DMS 273 (cell line): ENCODE data around the gene NPEPPS.
"Not testable (repeated sequence)": the region's sequence is repeated elsewhere in the genome, so short reads cannot be mapped to it uniquely, and the experiment has no call there.

ENCODE experiments used
- DNase-seq: peaks from one replicate; lab custom pipeline; 2025; ENCODE audit not compliant: unreplicated experiment; lab: John Stamatoyannopoulos, UW

Gene NPEPPS

DNA sequence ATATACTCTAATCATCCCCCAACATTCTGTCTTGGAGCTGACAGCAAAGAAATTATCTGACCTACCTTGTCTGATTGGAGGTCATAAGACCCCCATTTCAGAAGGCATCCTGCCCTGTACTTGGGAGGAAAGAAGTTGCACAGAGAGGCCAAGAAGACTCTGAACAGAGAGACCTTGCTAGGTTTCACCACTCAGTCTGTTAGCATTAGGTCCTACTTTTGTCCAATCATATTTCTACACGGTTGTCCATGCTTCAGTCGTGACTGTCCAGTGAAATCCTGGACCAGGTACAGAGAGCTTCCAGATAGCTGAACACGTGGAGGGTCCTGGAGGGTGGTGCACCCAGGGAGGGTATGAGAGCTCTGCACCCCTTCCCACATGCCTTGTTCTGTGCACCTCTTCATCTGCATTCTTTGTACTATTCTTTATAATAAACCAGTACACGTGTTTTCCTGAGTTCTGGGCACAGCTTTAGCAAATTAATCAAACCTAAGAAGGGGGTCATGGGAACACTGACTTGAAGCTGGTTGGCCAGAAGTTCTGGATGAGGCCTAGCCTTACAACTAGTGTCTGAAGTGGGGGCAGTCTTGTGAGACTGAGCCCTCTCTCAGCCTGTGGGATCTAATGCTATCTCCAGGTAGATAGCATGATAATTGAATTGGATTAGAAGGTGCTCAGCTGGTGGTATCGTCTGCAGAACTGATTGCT lies 30.9 kb downstream of the NPEPPS start:
- not testable (repeated sequence) for DNase-seq

DNA sequence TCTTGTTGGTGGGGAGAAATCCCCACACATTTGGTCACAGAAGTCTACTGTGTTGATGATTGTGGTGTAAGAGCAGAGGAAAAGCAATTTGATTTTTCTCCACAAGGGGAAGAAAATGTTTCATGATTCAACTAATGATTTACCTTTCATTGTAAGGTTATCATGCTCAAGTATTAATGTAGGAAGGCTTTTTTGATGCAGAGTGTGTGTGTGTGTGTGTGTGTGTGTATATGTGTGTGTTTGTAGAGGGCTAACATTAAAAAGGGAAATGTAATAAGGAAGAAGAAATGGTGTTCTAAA lies 31.4 kb downstream of the NPEPPS start:
- DNase-seq: not testable (repeated sequence)

DNA sequence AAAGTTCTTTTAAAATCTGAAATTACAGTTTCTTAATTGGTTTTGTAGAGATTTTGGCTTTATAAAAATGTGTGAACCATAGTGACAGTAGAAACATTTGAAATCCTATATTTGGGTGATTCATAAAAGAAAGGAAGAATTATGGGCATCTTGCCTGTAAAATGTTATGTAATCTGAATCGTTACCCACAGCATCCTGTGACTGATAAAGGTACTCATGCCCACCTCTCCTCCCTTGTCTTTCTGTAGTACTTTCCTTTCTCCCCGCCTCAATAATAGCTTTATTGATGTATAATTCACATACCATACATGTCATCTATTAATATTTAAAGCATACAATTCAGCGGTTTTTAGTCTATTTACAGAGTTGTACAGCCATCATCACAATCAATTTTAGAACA lies 36.4 kb downstream of the NPEPPS start:
- DNase-seq: not testable (repeated sequence)

DNA sequence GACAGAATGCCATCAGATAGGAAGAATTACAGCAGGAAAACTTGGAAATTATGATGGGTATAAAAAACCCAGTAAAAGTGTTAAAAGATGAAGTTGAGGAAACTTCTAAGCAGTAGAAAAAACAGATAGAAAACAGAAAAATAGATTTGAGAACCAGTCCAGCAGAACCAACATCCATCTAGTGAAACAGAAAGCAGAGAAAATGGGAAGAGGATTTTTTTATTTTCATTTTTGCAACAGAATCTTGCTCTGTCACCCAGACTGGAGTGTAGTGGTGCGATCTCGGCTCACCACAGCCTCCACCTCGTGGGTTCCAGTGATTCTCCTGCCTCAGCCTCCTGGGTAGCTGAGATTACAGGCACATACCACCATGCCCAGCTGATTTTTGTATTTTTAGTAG lies 41.7 kb downstream of the NPEPPS start:
- not testable (repeated sequence) for DNase-seq

DNA sequence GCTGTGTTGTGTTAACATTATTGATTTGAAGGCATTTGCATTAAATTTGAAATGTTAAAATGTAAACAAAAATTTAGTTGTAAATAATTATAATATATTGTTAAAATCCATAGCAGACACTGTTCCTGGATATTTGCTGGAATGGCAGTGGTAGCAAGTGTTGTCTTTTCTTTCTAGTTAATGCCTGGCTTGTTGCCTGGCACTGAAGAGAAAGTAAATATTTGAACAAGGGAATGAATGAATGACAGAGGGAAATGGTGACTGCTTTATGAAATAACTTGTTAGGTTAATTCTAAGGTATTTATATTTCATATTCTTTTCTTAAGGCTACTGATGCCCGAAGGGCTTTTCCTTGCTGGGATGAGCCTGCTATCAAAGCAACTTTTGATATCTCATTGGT lies 51.5 kb downstream of the NPEPPS start:
- not testable (repeated sequence) for DNase-seq

DNA sequence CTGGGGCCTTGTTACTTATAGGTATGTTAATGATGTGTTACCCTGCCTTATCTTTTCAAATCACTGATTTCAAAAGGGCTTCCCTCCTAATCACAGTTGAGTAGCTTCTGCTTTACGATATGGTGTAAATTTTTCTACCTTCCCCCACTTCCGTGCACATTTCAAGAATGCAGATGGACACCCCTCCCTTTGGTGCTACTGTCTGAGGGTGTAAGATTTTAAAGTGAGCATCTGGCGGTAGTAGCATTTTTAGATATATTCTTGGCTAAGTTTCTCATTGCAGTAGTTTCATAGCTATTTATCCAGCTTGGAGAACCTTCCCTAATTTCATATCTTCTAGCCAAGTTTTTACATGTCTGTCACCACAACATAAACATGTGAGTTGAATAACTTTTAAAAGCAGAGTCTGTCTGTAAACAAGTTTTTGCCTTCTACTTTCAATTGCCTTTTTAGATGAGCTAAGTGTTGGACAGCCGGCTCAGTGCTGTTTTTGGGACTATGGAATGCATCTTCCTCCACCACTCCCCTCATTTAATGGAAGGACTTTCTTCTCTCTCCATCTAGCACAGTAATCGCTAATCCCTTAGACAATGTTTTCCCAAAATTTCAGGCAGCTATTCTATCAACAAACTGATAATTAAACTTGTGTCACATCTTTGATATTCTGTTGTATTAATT lies 55.6 kb downstream of the NPEPPS start:
- peak; percentile 85 for DNase-seq

DNA sequence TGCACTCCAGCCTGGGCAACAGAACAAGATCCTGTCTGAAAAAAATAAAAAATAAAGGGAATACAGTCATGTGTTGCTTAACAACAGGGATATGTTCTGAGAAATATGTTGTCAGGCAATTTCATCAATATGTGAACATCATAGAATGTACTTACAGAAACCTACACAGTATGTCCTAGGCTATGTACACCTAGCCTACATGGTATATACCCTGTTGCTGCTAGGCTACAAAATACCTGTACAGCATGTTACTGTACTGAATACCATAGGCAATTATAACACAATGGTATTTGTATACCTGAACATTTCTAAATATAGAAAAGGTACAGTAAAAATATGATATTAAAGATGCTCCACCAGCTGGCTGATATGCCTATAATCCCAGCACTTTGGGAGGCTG lies 62.6 kb downstream of the NPEPPS start:
- DNase-seq: not testable (repeated sequence)

DNA sequence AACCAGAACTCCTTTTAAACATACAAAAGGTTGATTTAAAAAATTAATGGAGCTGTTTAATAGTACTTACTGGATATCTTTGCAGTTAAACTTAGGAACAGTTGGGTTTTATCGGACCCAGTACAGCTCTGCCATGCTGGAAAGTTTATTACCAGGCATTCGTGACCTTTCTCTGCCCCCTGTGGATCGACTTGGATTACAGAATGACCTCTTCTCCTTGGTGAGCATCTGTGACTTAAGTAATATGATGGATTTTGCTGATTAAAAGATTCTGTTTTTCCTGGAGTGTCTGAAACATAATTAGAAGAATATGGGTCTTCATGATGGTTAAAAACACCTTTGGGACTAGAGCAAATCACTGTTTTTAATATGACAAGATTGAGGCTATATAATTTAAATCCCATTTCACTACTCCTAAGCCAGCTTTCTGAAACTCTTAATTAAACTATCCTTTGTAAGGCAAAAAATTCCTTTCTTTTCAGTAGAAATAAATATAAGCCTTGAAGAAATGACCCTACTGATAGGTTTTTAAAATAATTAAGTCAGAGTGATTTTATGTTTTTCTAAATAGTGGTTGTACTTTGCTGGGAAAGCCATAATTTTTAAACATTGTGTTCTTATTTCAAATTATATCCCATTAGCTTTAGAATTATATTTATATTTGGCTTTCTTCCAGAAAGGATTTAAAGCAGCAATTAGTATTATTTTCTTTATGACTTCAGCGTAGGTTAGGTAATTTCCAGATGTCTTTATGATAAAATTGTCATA lies 73.1 kb downstream of the NPEPPS start:
- peak; percentile 67 for DNase-seq

DNA sequence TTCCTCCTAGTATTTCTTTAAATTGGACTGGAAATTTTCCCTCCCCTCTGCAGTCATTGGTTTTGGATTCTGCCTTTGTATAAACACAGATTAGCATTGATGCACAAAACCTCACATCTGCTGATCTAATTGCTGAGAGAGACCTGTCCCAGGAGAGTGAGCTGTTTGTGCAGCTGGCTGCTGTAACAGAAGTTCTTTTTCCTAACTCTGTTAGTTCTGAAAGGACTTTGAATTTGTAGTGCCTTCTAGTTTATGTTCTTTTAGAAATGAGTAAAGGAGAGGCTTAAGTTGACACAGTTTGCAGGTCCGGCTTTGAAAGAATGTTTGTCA lies 73.7 kb downstream of the NPEPPS start:
- DNase-seq: peak; percentile 91

DNA sequence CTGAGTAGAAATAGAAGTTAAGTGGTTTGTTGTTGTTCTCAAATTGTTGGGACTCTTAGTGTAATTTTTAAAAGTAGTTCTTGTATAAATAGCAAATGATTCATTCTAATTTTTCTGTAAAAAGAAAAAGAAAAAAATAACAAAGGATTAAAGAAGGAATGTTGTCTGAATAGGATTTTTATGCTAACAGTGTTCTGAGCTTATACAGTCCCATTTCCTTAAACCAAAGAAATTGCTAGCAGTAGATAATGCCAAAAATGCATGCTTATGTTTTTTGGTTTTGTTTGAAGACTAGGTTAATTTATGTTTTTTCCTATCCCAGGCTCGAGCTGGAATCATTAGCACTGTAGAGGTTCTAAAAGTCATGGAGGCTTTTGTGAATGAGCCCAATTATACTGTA lies 74.1 kb downstream of the NPEPPS start:
- no peak for DNase-seq

DNA sequence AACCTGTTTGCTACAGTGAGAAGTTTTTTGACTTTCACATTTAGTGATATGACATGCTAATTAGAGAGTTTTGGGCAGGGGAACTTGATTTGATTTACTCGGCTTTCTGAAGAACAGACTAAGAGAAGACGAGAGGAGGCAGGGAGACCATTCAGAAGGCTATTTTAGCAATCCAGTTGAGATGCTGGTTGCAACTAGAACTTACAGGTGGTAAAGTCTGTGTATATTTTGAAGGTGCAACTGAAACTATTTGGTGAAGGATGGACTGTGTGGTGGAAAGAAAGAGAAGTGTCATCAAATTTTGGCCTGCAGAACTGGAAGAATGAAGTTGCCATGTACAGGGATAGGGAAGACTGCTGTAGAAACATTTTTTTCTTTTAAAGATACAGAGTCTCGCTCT lies 76.6 kb downstream of the NPEPPS start:
- no peak for DNase-seq

DNA sequence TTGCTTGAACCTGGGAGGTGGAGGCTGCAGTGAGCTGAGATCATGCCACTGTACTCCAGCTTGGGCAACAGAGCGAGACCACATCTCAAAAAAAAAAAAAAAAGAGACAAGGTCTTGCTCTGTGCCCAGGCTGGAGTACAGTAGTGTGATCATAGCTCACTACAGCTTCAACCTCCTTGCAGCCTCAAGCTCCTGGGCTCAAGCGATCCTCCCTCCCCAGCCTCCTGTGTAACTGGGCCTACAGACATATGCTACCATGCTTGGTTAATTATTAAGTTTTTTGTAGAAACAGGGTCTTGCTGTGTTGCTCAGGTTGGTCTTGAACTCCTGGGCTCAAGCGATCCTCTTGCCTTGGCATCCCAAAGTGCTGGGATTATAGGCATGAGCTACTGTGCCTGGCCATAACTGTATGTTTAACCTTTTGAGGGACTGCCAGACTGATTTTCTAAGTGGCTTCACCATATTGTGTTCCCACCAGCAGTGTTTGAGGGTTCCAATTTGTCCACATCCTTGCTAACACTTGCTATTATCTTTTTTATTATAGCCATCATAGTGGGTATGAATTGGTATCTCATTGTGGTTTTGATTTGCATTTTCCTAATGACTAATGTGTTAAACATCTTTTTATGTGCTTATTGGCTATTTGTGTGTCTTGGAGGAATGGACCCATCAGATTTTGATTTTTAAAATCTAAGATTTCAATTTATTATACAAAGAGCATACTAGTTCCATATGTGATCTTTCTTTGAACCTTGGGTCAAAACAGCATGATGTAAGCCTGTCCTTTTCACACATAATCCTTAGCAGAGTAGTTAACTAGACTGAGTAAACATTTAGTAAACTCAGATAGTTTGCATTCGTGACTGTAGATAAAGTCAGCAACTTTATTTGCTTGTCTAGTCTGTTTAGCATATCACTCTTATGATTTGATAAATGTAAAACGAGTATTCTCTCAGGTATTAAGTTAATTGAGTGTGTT lies 80.8 kb downstream of the NPEPPS start:
- no peak for DNase-seq

DNA sequence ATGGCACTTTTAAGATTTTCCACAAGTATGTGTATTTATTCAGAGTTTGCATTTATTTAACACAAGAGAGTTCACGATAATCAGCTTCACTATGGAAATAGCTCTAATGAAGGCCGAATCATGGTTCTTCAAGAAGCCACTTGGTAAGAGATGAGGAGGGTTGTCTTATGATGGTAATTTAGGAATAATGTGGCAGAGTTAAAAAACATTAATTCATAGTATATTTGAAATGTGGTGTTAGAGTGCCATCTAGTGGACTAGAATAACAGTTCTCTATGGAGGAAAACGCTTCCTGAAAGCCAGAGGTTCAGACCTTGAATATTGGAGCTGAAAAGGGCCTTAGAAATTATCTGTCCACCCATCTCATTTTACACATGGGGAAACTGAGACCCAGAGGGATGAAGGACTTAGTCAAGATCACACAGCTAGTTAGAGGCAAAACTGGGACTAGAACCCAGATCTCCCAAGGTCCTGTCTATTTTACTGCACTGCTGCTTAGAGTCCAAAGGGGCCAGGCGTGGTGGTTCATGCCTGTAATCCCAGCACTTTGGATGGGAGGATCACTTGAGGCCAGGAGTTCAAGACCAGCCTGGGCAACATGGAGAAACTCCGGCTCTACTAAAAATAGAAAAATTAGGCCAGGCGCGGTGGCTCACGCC lies 85.0 kb downstream of the NPEPPS start:
- peak; percentile 81 for DNase-seq

DNA sequence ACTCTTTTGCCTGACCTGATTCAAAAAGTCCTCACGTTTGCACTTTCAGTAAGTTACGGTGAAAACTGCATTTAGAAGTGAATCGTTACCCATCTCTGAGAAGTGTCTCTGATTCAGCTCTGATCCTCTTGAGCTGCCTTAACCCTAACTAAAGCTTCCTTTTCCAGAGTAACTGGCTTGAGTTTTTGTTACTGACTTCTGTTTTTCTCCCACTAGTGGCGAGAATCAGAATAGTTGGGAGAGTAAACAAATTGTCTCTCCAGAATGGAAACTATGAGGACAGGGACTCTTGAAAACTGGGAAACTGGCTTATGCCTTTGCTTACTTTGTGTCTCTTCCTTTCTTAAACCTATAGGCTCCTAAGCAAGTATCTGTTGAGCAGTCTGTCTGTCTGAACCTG lies 87.5 kb downstream of the NPEPPS start:
- peak; percentile 22 for DNase-seq

DNA sequence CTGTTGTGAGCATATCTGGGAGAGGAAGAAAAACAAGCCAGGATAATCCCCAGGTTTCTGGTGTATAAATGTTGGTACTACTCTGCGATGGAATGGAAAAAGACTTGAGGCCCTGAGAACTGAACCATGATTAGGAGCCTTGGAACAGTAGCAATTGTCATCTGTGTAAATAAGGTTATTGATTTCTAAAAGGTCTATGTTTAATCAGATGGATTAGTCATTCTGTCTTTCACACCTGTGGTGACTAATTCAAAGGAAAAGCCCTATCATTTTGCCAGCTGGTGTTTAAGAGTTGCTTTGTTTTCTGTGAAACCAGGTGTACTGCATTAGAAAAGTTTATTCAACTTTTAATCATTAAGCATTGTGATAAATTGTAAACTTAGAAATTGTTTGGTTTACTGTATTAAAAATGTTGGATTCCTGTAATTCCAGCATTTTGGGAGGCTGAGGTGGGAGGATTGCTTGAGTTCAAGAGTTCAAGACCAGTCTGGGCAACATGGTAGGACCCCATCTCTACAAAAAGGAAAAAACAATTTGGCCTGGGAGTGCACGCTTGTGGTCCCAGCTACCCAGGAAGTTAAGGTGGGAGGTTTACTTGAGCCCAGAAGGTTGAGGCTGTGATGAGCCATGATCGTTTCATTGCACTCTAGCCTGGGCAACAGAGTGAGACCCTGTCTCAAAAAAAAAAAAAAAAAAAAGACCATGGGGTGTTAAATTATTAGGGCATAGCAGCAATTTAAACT lies 89.8 kb downstream of the NPEPPS start:
- DNase-seq: no peak

DNA sequence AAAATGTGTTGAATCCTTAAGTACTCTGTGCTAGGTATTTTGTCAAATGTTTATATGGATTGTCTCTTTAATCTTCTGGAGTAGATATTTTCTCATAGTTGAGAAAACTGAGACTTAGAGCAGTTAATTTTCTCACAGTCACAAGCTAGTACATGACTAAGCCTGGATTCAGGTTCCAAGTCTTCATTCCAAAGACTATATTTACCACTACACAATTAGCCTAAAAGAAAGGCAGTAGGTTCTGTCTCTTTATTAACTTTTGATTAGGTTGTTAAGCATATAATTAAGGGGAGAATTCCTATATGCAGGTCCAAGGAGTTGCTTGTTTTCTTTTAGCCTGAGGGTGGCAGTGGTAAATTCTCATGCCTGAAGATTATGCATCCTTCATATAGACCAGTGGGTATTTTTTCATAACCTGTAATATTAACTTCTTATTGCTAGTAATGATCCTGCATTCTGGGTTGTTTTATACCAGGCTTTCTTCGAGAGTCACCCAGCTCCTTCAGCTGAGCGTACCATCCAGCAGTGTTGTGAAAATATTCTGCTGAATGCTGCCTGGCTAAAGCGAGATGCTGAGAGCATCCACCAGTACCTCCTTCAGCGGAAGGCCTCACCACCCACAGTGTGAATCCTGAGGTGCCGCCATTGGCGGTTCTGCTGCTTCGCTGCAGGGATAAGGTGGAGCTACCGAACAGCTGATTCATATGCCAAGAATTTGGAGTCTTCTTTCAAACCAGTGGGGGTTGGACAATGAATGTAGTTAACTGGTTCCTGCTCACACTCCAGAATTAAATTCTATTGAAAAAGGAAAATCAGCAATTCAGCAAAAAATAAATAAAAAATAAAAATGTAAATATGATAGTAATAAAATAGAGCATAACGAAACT lies 90.6 kb downstream of the NPEPPS start:
- DNase-seq: no peak

DNA sequence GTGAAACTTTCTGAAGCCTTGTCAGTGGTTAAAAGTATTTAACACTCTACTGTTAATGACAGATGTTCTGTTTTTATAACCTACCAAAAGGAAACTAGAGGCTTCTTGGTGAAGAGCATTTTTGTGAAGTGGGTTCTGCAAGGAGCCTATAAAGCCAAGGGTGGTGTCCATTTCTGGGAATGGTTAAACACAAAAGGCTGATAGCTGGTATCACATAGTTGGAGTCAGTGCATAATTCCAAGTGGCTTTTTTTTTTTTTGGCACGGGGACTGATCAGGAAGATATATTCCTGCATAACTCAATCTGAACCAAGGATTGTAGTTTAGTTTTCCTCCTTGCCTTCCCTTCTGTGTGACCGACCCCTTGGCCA lies 91.3 kb downstream of the NPEPPS start:
- DNase-seq: no peak

DNA sequence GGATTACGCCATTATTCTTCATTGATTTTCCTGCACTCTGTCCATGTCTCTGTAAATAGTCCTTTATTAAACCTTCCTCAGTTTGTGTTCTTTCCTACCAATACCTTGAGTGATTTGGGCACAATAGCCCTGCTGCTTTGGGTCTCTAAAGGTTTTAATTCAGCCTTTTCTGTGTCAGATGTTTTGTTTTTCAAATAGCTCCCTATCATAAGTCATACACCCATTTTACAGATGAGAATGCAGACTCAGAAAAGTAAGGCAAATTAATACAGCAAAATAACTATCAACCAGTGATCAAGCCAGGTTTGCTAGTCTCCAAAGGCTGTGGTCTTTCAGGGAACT lies 93.8 kb downstream of the NPEPPS start:
- no peak for DNase-seq

DNA sequence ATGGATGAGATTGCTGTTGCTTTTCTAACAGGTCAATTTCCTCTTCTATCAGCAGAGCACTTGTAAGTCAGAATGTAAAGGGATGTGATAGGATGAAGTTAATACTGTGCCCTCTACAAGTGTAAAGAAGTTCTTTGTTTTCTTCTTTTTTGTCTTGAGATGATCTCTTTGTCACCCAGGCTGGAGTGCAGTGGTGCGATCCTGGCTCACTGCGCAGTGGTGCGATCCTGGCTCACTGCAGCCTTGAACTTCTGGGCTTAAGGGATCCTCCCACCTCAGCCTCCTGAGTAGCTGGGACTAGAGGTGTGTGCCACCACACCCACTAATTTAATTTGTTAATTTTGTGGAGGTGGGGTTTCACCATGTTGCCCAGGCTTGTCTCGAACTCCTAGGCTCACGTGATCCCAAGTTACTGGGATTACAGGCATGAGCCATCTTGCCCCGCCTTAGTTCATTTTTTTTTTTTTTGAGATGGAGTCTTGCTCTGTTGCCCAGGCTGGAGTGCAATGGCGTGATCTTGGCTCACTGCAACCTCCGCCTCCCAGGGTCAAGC lies 97.2 kb downstream of the NPEPPS start:
- DNase-seq: no peak
